HepG2 (cell line): ENCODE results near the gene CEMP1. TPM values are rescaled to one million over a fixed set of nuclear protein-coding genes. Genes with fewer than 3 reads are reported as not detected.

Experiments used
- ATF2 ChIP-seq: sonication (generic); formaldehyde crosslinking; IDR thresholded peaks from 2 replicates; pipeline ENCODE4 v1.4.0; 2020; ENCODE audit warnings: missing genetic modification reagents
- CENPT ChIP-seq: sonication (generic); formaldehyde crosslinking; IDR thresholded peaks from 2 replicates; pipeline ENCODE4 v1.8.0; 2022; ENCODE audit warnings: low read depth, mild to moderate bottlenecking, moderate library complexity, missing genetic modification reagents
- CREB1 ChIP-seq, 2 experiments: fragments of 450-650 bp in 1 of 2; IDR thresholded peaks; 2 replicates each; pipeline ENCODE4 v1.6.1; 2016 to 2017; ENCODE audit warnings: control low read depth in 1 of 2, mild to moderate bottlenecking in 1 of 2, missing compliant biosample characterization in 1 of 2, missing genetic modification characterization in 1 of 2
- JUNB ChIP-seq: sonication (generic); formaldehyde crosslinking; IDR thresholded peaks from 2 replicates; pipeline ENCODE4 v1.8.0; 2022; ENCODE audit warnings: missing genetic modification reagents, mild to moderate bottlenecking, borderline replicate concordance
- KDM1A ChIP-seq: IDR thresholded peaks from 2 replicates; pipeline ENCODE4 v1.6.1; 2016; ENCODE audit warnings: missing compliant biosample characterization
- KLF9 ChIP-seq: IDR thresholded peaks from 2 replicates; pipeline ENCODE4 v1.6.1; 2016; ENCODE audit warnings: low read depth
- RXRA ChIP-seq: sonication (generic); formaldehyde crosslinking; IDR thresholded peaks from 2 replicates; pipeline ENCODE4 v1.5.1; 2020; ENCODE audit warnings: missing genetic modification reagents
- SALL2 ChIP-seq: sonication (generic); formaldehyde crosslinking; IDR thresholded peaks from 2 replicates; pipeline ENCODE4 v1.8.1; 2023; ENCODE audit warnings: mild to moderate bottlenecking, missing genetic modification reagents, inconsistent platforms
- SATB2 ChIP-seq: sonication (generic); formaldehyde crosslinking; IDR thresholded peaks from 2 replicates; pipeline ENCODE4 v1.5.0; 2020; ENCODE audit warnings: missing genetic modification reagents
- SRY ChIP-seq: sonication (generic); formaldehyde crosslinking; IDR thresholded peaks from 2 replicates; pipeline ENCODE4 v1.8.0; 2022; ENCODE audit warnings: mild to moderate bottlenecking, missing genetic modification reagents
- TCF12 ChIP-seq, 2 experiments: fragments of 450-650 bp in 1 of 2; sonication (generic) in 1 of 2; formaldehyde crosslinking in 1 of 2; IDR thresholded peaks; 2 replicates each; pipeline versions ENCODE4 v1.6.1 to v1.8.0; 2017 to 2022; ENCODE audit warnings: antibody characterized with exemption in 1 of 2, mild to moderate bottlenecking in 1 of 2, missing genetic modification reagents in 1 of 2, moderate library complexity in 1 of 2
- ZBTB40 ChIP-seq, 2 experiments: fragments of 450-650 bp in 1 of 2; sonication (generic) in 1 of 2; formaldehyde crosslinking in 1 of 2; IDR thresholded peaks; 2 replicates each; pipeline versions ENCODE4 v1.6.1 to v1.8.0; 2016 to 2022; ENCODE audit warnings: antibody characterized with exemption in 1 of 2, mild to moderate bottlenecking in 1 of 2, missing genetic modification reagents in 1 of 2
- ZFP36L2 ChIP-seq: sonication (generic); formaldehyde crosslinking; IDR thresholded peaks from 2 replicates; pipeline ENCODE4 v1.4.0; 2020; ENCODE audit warnings: missing genetic modification reagents
- ZNF235 ChIP-seq: sonication (generic); formaldehyde crosslinking; IDR thresholded peaks from 2 replicates; pipeline ENCODE4 v1.8.1; 2023; ENCODE audit warnings: mild to moderate bottlenecking, missing genetic modification reagents, borderline replicate concordance
- ZNF350 ChIP-seq: sonication (generic); formaldehyde crosslinking; IDR thresholded peaks from 2 replicates; pipeline ENCODE4 v1.4.0; 2020; ENCODE audit warnings: mild to moderate bottlenecking, low read depth, missing genetic modification reagents, borderline replicate concordance
- ZNF451 ChIP-seq: sonication (generic); formaldehyde crosslinking; IDR thresholded peaks from 2 replicates; pipeline ENCODE4 v1.5.0; 2020; ENCODE audit warnings: mild to moderate bottlenecking, missing genetic modification reagents
- ZNF567 ChIP-seq: sonication (generic); formaldehyde crosslinking; IDR thresholded peaks from 2 replicates; pipeline ENCODE4 v1.8.1; 2023; ENCODE audit warnings: mild to moderate bottlenecking, missing genetic modification reagents, borderline replicate concordance
- ZNF839 ChIP-seq: sonication (generic); formaldehyde crosslinking; IDR thresholded peaks from 2 replicates; pipeline ENCODE4 v1.4.0; 2020; ENCODE audit warnings: missing genetic modification reagents, mild to moderate bottlenecking, borderline replicate concordance
- ZSCAN21 ChIP-seq: sonication (generic); formaldehyde crosslinking; IDR thresholded peaks from 2 replicates; pipeline ENCODE4 v1.8.0; 2022; ENCODE audit warnings: mild to moderate bottlenecking, missing genetic modification reagents, moderate library complexity, borderline replicate concordance
- ZSCAN22 ChIP-seq: sonication (generic); formaldehyde crosslinking; IDR thresholded peaks from 2 replicates; pipeline ENCODE4 v1.4.0; 2020; ENCODE audit warnings: mild to moderate bottlenecking, missing genetic modification reagents
- polyA plus RNA-seq, 8 experiments: library from polyadenylated mRNA; depleted of rRNA in 3 of 8; stranded (reverse) in 7 of 8; unstranded in 1 of 8; fragments of >200 nt; fragmentation: Illumina TruSeq in 4 of 8; extraction: Trizol in 4 of 8; gene quantifications; 2 replicates each; pipeline versions ENCODE4 v1.2.1 to v1.2.3, GENCODE V29; 2011 to 2016; ENCODE audit warnings: low read depth in 4 of 8, missing spikeins in 1 of 8, mixed read lengths in 1 of 8; ENCODE audit not compliant: insufficient read depth in 1 of 8
- total RNA-seq, 5 experiments: library from RNA; depleted of rRNA; stranded (reverse); fragments of >200 nt; fragmentation: Illumina TruSeq; extraction: Trizol; gene quantifications; 2 replicates each; pipeline ENCODE4 v1.2.3, GENCODE V29; 2016; ENCODE audit warnings: low read depth in 1 of 5

CEMP1 gene
- total and polyA plus RNA-seq, 2 of the 13 experiments (the other 11 are each of a cell fraction or from before 2014, with no cell fraction given): not detected

- TF ChIP-seq JUNB (no peak), TCF12 (IDR thresholded peaks at IDR 0.05) (no peak), TCF12 (CRISPR knock-in tag; IDR thresholded peaks at IDR 0.05) (no peak), ZNF235 (0 out of 2 replicates have a peak, but pooled peaks have one; percentile 17), ZBTB40 (IDR thresholded peaks at IDR 0.05) (no peak), ZBTB40 (CRISPR knock-in tag; IDR thresholded peaks at IDR 0.05) (no peak), SRY (CRISPR knock-in tag) (no peak), ZNF451 (CRISPR knock-in tag) (no peak), ZNF839 (CRISPR knock-in tag) (peak; percentile 24; the same call in 1 of the 2 replicates), RXRA (CRISPR knock-in tag) (no peak; the same call in 1 of the 2 replicates), ATF2 (CRISPR knock-in tag) (no peak), KDM1A (CRISPR knock-in tag) (no peak), CENPT (CRISPR knock-in tag) (no peak), ZSCAN22 (CRISPR knock-in tag) (no peak), ZNF567 (CRISPR knock-in tag) (no peak), ZFP36L2 (CRISPR knock-in tag) (no peak), CREB1 (IDR thresholded peaks at IDR 0.05) (no peak), CREB1 (CRISPR knock-in tag; IDR thresholded peaks at IDR 0.05) (no peak), KLF9 (CRISPR knock-in tag) (no peak), ZNF350 (CRISPR knock-in tag) (no peak; the same call in 1 of the 2 replicates), SALL2 (CRISPR knock-in tag) (0 out of 2 replicates have a peak, but pooled peaks have one; percentile 4), SATB2 (CRISPR knock-in tag) (no peak), ZSCAN21 (CRISPR knock-in tag) (no peak)
These were observed 18.3 kb downstream of the CEMP1 start (continued) for GRCh38 chr16:2512735-2513404.
